H1 (cell line): ENCODE data around the gene ANKUB1. TPM values are rescaled to one million over a fixed set of nuclear protein-coding genes. Genes with fewer than 3 reads are reported as not detected.

Experiments used
- CTCF ChIA-PET: fragments of 300-600 bp; sonication (Branson Sonifier 250); formaldehyde crosslinking; loops from one replicate; lab custom pipeline; 2021; ENCODE audit not compliant: partially characterized antibody; lab: Charles Lee
- POLR2A ChIA-PET: fragments of 300-600 bp; sonication (Branson Sonifier 250); formaldehyde crosslinking; loops from one replicate; lab custom pipeline; 2021; ENCODE audit warnings: inconsistent platforms; ENCODE audit not compliant: partially characterized antibody; lab: Charles Lee
- DNase-seq, 2 experiments: peaks; one replicate each; pipeline versions ENCODE4 v3.0.0 to v3.0.0-alpha.2; 2010 to 2022; ENCODE audit warnings: low spot score in 2 of 2, low read depth in 1 of 2, mixed read lengths in 1 of 2
- FAIRE-seq: peaks from 2 replicates; lab custom pipeline; 2011; peaks lifted over from hg19 to GRCh38; lab: Jason Lieb, UNC
- H2AFZ ChIP-seq: 2 replicates; pipeline ENCODE4 v1.8.1; 2012; ENCODE audit warnings: low read length, inconsistent platforms
- H2AK5ac ChIP-seq: 2 replicates; pipeline ENCODE4 v1.6.1; 2013; ENCODE audit warnings: low read depth, low read length
- H2BK120ac ChIP-seq: replicated peaks from 2 replicates; pipeline ENCODE3; 2013; ENCODE audit warnings: low read depth, low read length, inconsistent platforms
- H2BK12ac ChIP-seq: 2 replicates; pipeline ENCODE4 v1.6.1; 2013; ENCODE audit warnings: low read depth, low read length
- H2BK15ac ChIP-seq: 2 replicates; pipeline ENCODE4 v1.6.1; 2013; ENCODE audit warnings: low read length
- H2BK20ac ChIP-seq: 2 replicates; pipeline ENCODE4 v1.6.1; 2013; ENCODE audit warnings: low read length
- H2BK5ac ChIP-seq: 2 replicates; pipeline ENCODE4 v1.6.1; 2013; ENCODE audit warnings: low read depth, low read length
- H3K14ac ChIP-seq: 2 replicates; pipeline ENCODE4 v1.6.1; 2013; ENCODE audit warnings: inconsistent platforms; ENCODE audit not compliant: insufficient read length
- H3K18ac ChIP-seq: 2 replicates; pipeline ENCODE4 v1.6.1; 2013; ENCODE audit warnings: low read length; ENCODE audit errors: extremely low read depth
- H3K23ac ChIP-seq: 2 replicates; pipeline ENCODE4 v1.6.1; 2013; ENCODE audit warnings: inconsistent platforms; ENCODE audit not compliant: insufficient read length
- H3K23me2 ChIP-seq: 2 replicates; pipeline ENCODE4 v1.6.1; 2013; ENCODE audit warnings: low read depth, low read length
- H3K27ac ChIP-seq: 2 replicates; pipeline ENCODE4 v1.6.1; 2011; ENCODE audit warnings: low read depth, low read length, inconsistent platforms
- H3K27me3 ChIP-seq, 4 experiments: replicated peaks in 1 of 4; 1 replicate in 1 of 4; 2 replicates in 3 of 4; pipeline versions ENCODE4 v1.6.1 to v1.8.1; 2011 to 2013; ENCODE audit warnings: low read length in 3 of 4, mild to moderate bottlenecking in 3 of 4, inconsistent platforms in 2 of 4, mixed read lengths in 2 of 4, moderate library complexity in 1 of 4; ENCODE audit not compliant: control insufficient read depth in 3 of 4, insufficient read depth in 3 of 4; ENCODE audit errors: extremely low read depth in 1 of 4
- H3K36me3 ChIP-seq, 4 experiments: 2 replicates each; pipeline versions ENCODE4 v1.6.1 to v1.8.1; 2011 to 2013; ENCODE audit warnings: mild to moderate bottlenecking in 4 of 4, low read length in 3 of 4, moderate library complexity in 2 of 4, control low read depth in 1 of 4, inconsistent platforms in 1 of 4; ENCODE audit not compliant: insufficient read depth in 4 of 4, control insufficient read depth in 2 of 4
- H3K4ac ChIP-seq: replicated peaks from 2 replicates; pipeline ENCODE3; 2013; ENCODE audit warnings: low read length, low read depth, mixed read lengths, inconsistent platforms; ENCODE audit not compliant: insufficient read length
- H3K4me1 ChIP-seq, 4 experiments: replicated peaks in 1 of 4; 1 replicate in 1 of 4; 2 replicates in 3 of 4; pipeline versions ENCODE4 v1.6.1 to v1.8.1; 2011 to 2013; ENCODE audit warnings: low read length in 3 of 4, inconsistent platforms in 2 of 4, mixed read lengths in 1 of 4; ENCODE audit not compliant: insufficient read depth in 4 of 4, control insufficient read depth in 3 of 4
- H3K4me2 ChIP-seq, 2 experiments: 2 replicates each; pipeline versions ENCODE4 v1.6.1 to v1.8.1; 2011 to 2013; ENCODE audit warnings: low read depth in 2 of 2, low read length in 2 of 2, control low read depth in 1 of 2, inconsistent platforms in 1 of 2, mild to moderate bottlenecking in 1 of 2; ENCODE audit not compliant: insufficient read depth in 1 of 2
- H3K4me3 ChIP-seq, 4 experiments: fragments of 200-600, 300-600 bp in 1 of 4; sonication (generic), shearing (Covaris generic), sonication (Bioruptor Twin) in 1 of 4; 2 replicates each; pipeline versions ENCODE4 v1.5.1 to v1.8.1; 2011 to 2016; ENCODE audit warnings: low read length in 4 of 4, low read depth in 3 of 4, control low read depth in 2 of 4, inconsistent platforms in 2 of 4, mild to moderate bottlenecking in 2 of 4, mixed read lengths in 1 of 4, moderate library complexity in 1 of 4; ENCODE audit not compliant: insufficient read depth in 2 of 4; ENCODE audit errors: extremely low read depth in 1 of 4
- H3K56ac ChIP-seq: replicated peaks from 2 replicates; pipeline ENCODE3; 2013; ENCODE audit warnings: low read depth, mild to moderate bottlenecking, mixed read lengths, low read length, inconsistent platforms; ENCODE audit not compliant: insufficient read length
- H3K79me1 ChIP-seq: 2 replicates; pipeline ENCODE4 v1.6.1; 2013; ENCODE audit warnings: low read depth, low read length, control low read depth
- H3K79me2 ChIP-seq, 2 experiments: 2 replicates each; pipeline versions ENCODE4 v1.6.1 to v1.8.1; 2012 to 2013; ENCODE audit warnings: low read length in 2 of 2, mild to moderate bottlenecking in 2 of 2, inconsistent platforms in 1 of 2; ENCODE audit not compliant: insufficient read depth in 2 of 2, control insufficient read depth in 1 of 2
- H3K9ac ChIP-seq, 4 experiments: replicated peaks in 1 of 4; 1 replicate in 1 of 4; 2 replicates in 3 of 4; pipeline versions ENCODE4 v1.6.1 to v1.8.1; 2011 to 2013; ENCODE audit warnings: low read depth in 3 of 4, low read length in 3 of 4, control low read depth in 2 of 4, mild to moderate bottlenecking in 2 of 4, moderate library complexity in 2 of 4, inconsistent platforms in 1 of 4; ENCODE audit errors: extremely low read depth in 1 of 4
- H3K9me3 ChIP-seq, 2 experiments: 2 replicates each; pipeline versions ENCODE4 v1.6.1 to v1.8.1; 2012 to 2013; ENCODE audit warnings: mild to moderate bottlenecking in 2 of 2, moderate library complexity in 2 of 2, control low read depth in 1 of 2, inconsistent platforms in 1 of 2, low read depth in 1 of 2, low read length in 1 of 2, mixed read lengths in 1 of 2; ENCODE audit not compliant: insufficient read depth in 2 of 2
- H4K20me1 ChIP-seq, 2 experiments: replicated peaks in 1 of 2; 2 replicates each; pipeline versions ENCODE3 to v1.8.1; 2011 to 2013; ENCODE audit warnings: inconsistent platforms in 2 of 2, low read length in 2 of 2, mild to moderate bottlenecking in 1 of 2; ENCODE audit not compliant: insufficient read depth in 2 of 2, control insufficient read depth in 1 of 2
- H4K5ac ChIP-seq: 2 replicates; pipeline ENCODE4 v1.6.1; 2013; ENCODE audit warnings: low read length, low read depth, mixed read lengths, inconsistent platforms; ENCODE audit not compliant: insufficient read length
- H4K8ac ChIP-seq: 2 replicates; pipeline ENCODE4 v1.8.0; 2013; ENCODE audit warnings: mild to moderate bottlenecking, moderate library complexity, low read length, inconsistent platforms; ENCODE audit not compliant: insufficient read depth; ENCODE audit errors: extremely low read depth
- H4K91ac ChIP-seq: replicated peaks from 2 replicates; pipeline ENCODE3; 2013; ENCODE audit warnings: low read length, mixed read lengths, inconsistent platforms; ENCODE audit not compliant: insufficient read length
- CTCF ChIP-seq, 3 experiments: IDR thresholded peaks; 1 replicate in 2 of 3; 2 replicates in 1 of 3; pipeline versions ENCODE4 v1.5.1 to v1.6.1; 2011; ENCODE audit warnings: low read length in 3 of 3, mild to moderate bottlenecking in 3 of 3, inconsistent platforms in 2 of 3, low read depth in 1 of 3, moderate library complexity in 1 of 3; ENCODE audit not compliant: insufficient read depth in 1 of 3; ENCODE audit errors: control extremely low read depth in 1 of 3
- RAD21 ChIP-seq, 2 experiments: IDR thresholded peaks in 1 of 2; conservative IDR thresholded peaks in 1 of 2; 2 replicates each; pipeline ENCODE4 v1.6.1; 2011; ENCODE audit warnings: low read depth in 2 of 2, low read length in 2 of 2, improper control_type of control experiment in 1 of 2, inconsistent platforms in 1 of 2, mild to moderate bottlenecking in 1 of 2, moderate library complexity in 1 of 2
- WGBS, 2 experiments: shearing (Covaris generic) in 1 of 2; methylation state at CpG; one replicate each; pipeline versions ENCODE4 v1.1.6 to v1.1.7; 2013 to 2015; ENCODE audit warnings: low lambda C conversion rate in 2 of 2, mixed read lengths in 2 of 2, inconsistent platforms in 1 of 2, low coverage in 1 of 2, missing lambda C conversion rate in 1 of 2; ENCODE audit not compliant: insufficient replicate concordance in 2 of 2, insufficient coverage in 1 of 2, insufficient read length in 1 of 2; ENCODE audit errors: extremely low coverage in 1 of 2, missing lambda C conversion rate in 1 of 2; 5-methylcytosine and 5-hydroxymethylcytosine counted together
- polyA plus RNA-seq, 7 experiments: library from polyadenylated mRNA; depleted of rRNA in 3 of 7; stranded (reverse) in 5 of 7; unstranded in 2 of 7; fragments of >200 nt in 5 of 7; fragments of 200-250 nt in 2 of 7; gene quantifications; 1 replicate in 5 of 7; 2 replicates in 1 of 7; 4 replicates in 1 of 7; pipeline versions ENCODE4 v1.2.1 to v1.2.3, GENCODE V29; 2011 to 2013; ENCODE audit warnings: missing spikeins in 2 of 7, mixed read lengths in 2 of 7
- total RNA-seq: library from RNA; stranded (reverse); fragmentation: NEBNext Ultra II Directional; extraction: Animal tissue kit (Norgen Biotek cat#: 25700); gene quantifications from 2 replicates; pipeline ENCODE4 v1.2.1, GENCODE V29; 2021
- TF ChIP-seq, protein P1 (sequence below): IDR thresholded peaks from 2 replicates; pipeline ENCODE4 v1.6.1; 2011; ENCODE audit warnings: low read length, improper control_type of control experiment

ANKUB1 gene
- total and polyA plus RNA-seq, 2 of the 8 experiments (the other 6 are each of a cell fraction or from before 2014, with no cell fraction given) = not detected

DNA sequence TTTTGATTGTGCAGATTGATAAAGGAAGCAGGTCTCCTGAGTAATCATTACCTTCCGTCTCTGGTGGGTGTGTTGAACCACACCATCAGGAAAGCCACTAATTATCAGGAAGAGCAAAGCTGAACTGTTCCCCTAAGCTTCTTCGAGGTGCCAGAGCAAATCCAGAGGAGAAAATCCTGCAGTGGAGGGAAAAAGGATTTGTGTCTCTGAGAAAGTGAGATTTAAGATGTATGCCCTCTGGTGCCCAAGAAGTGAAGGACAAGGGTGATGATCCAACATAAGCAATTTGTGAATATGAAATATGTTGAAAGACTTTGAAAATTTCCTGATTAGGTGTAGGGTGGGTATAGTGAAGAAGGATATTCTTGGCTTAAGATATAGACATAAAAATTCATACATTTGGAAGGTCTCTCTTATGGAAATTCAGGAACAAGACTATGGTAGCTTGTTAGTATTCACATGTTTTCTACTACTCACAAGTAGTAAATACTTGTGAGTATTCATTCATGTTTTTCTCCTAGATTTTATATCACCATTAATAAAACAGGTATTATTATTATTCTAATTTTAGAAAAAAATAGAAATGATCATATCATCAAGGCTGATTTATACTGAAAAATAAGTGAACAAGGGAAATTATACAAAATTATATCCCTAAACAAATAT, 74.8 kb downstream of the ANKUB1 start:
- ChIA-PET POLR2A (interaction anchor here (1.0 to 1.4 kb wide), 3 partner anchors 59 to 153 kb away, joined by 3 to 4 read pairs (median 3); no protein-coding TSS in a partner anchor), CTCF (interaction anchor here (0.6 to 7.9 kb wide), 60 partner anchors 8 to 973 kb away, joined by 3 to 72 read pairs (median 4); partner anchors contain the start of gene COMMD2)
- H2BK15ac ChIP-seq = no peak overlapping the region
- no peak overlapping the region for H4K8ac ChIP-seq
- WGBS, 2 experiments = 63% methylated on average over 2 of the region's 2 CpGs; no CpG with 5 or more reads in 1 of the 2 experiments
- peaks cover 0 to 15% of the 10 kb centered on the region in 2 experiments; a peak in 2 of 4 replicates for H3K9me3 ChIP-seq
- no peak overlapping the region for H2AFZ ChIP-seq
- H3K4me2 ChIP-seq = no peak overlapping the region
- H3K18ac ChIP-seq = no peak overlapping the region
- no peak overlapping the region for H2BK12ac ChIP-seq
- H3K4ac ChIP-seq = no peak overlapping the region
- TF ChIP-seq CTCF (IDR thresholded peaks at IDR 0.05; ENCODE audit: control extremely low read depth in 1 of 3, insufficient read depth in 1 of 3, low read depth in 1 of 3, low read length in 3 of 3) (peak in 2 of 3 experiments; percentile 59 to 74; a peak in 2 of 4 replicates), RAD21 (IDR thresholded peaks at IDR 0.05 in 1 of 2, conservative IDR thresholded peaks at IDR 0.05 in 1 of 2; ENCODE audit: low read depth in 2 of 2, low read length in 2 of 2) (peak; percentile 81 to 82)
- TF ChIP-seq, protein P1, sequence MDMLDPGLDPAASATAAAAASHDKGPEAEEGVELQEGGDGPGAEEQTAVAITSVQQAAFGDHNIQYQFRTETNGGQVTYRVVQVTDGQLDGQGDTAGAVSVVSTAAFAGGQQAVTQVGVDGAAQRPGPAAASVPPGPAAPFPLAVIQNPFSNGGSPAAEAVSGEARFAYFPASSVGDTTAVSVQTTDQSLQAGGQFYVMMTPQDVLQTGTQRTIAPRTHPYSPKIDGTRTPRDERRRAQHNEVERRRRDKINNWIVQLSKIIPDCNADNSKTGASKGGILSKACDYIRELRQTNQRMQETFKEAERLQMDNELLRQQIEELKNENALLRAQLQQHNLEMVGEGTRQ = no peak
- no peaks in the 10 kb centered on the region for H3K79me2 ChIP-seq
- no peak overlapping the region for H2AK5ac ChIP-seq
- H3K23me2 ChIP-seq = no peaks in the 10 kb centered on the region
- no peaks in the 10 kb centered on the region; a peak in 1 of 7 replicates for H3K4me1 ChIP-seq
- no peak overlapping the region for H3K4me3 ChIP-seq
- H2BK120ac ChIP-seq = no peak overlapping the region
- H4K5ac ChIP-seq = no peak overlapping the region
- H3K36me3 ChIP-seq = no peaks in the 10 kb centered on the region
- H2BK20ac ChIP-seq = no peak overlapping the region
- H4K91ac ChIP-seq = no peak overlapping the region
- no peak overlapping the region for H2BK5ac ChIP-seq
- H3K27me3 ChIP-seq = no peaks in the 10 kb centered on the region
- H3K14ac ChIP-seq = no peak overlapping the region
- no peaks in the 10 kb centered on the region for H3K79me1 ChIP-seq
- no peak overlapping the region for H3K9ac ChIP-seq
- H3K23ac ChIP-seq = no peak overlapping the region
- no peak overlapping the region for H3K56ac ChIP-seq
- H3K27ac ChIP-seq = no peak overlapping the region
- DNase-seq (peak in 1 of 2 experiments; percentile 57), FAIRE-seq (peak; percentile 96)
- H4K20me1 ChIP-seq = no peaks in the 10 kb centered on the region
